HL-60 (cell line): ENCODE data around the gene EDA.
"Not testable (repeated sequence)": the region's sequence is repeated elsewhere in the genome, so short reads cannot be mapped to it uniquely, and the experiment has no call there.

Experiments
- GABPA ChIP-seq: IDR thresholded peaks from 2 replicates; pipeline ENCODE4 v1.6.1; 2012; ENCODE audit warnings: low read depth
- POLR2AphosphoS5 ChIP-seq: IDR thresholded peaks from 2 replicates; pipeline ENCODE4 v1.6.1; 2012; ENCODE audit warnings: low read depth
- SPI1 ChIP-seq: IDR thresholded peaks from 2 replicates; pipeline ENCODE4 v1.6.1; 2012; ENCODE audit warnings: low read depth, mild to moderate bottlenecking, borderline replicate concordance
- TF ChIP-seq, protein P1 (sequence below): IDR thresholded peaks from one replicate; pipeline ENCODE4 v1.5.1; 2011; ENCODE audit warnings: low read length, control low read depth, inconsistent platforms; ENCODE audit not compliant: insufficient read depth
- TF ChIP-seq, protein P2 (sequence below): IDR thresholded peaks from 2 replicates; pipeline ENCODE4 v1.6.1; 2012; ENCODE audit warnings: low read depth; ENCODE audit not compliant: insufficient replicate concordance

DNA sequence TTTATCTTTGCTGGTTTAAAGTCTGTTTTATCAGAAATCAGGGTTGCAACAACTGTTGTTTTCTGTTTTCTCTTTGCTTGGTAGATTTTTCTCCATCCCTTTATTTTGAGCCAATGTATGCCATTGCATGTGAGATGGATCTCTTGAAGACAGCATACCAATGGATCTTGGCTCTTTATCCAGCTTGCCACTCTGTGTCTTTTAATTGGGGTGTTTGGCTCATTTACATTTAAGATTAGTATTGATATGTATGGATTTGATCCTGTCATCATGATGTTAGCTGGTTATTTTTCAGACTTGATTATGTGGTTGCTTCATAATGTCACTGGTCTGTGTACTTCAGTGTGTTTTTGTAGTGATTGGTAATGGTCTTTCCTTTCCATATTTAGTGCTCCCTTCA is 244.1 kb downstream of the EDA start:
- TF ChIP-seq, protein P1, sequence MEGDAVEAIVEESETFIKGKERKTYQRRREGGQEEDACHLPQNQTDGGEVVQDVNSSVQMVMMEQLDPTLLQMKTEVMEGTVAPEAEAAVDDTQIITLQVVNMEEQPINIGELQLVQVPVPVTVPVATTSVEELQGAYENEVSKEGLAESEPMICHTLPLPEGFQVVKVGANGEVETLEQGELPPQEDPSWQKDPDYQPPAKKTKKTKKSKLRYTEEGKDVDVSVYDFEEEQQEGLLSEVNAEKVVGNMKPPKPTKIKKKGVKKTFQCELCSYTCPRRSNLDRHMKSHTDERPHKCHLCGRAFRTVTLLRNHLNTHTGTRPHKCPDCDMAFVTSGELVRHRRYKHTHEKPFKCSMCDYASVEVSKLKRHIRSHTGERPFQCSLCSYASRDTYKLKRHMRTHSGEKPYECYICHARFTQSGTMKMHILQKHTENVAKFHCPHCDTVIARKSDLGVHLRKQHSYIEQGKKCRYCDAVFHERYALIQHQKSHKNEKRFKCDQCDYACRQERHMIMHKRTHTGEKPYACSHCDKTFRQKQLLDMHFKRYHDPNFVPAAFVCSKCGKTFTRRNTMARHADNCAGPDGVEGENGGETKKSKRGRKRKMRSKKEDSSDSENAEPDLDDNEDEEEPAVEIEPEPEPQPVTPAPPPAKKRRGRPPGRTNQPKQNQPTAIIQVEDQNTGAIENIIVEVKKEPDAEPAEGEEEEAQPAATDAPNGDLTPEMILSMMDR = not testable (repeated sequence)
- TF ChIP-seq, protein P2, sequence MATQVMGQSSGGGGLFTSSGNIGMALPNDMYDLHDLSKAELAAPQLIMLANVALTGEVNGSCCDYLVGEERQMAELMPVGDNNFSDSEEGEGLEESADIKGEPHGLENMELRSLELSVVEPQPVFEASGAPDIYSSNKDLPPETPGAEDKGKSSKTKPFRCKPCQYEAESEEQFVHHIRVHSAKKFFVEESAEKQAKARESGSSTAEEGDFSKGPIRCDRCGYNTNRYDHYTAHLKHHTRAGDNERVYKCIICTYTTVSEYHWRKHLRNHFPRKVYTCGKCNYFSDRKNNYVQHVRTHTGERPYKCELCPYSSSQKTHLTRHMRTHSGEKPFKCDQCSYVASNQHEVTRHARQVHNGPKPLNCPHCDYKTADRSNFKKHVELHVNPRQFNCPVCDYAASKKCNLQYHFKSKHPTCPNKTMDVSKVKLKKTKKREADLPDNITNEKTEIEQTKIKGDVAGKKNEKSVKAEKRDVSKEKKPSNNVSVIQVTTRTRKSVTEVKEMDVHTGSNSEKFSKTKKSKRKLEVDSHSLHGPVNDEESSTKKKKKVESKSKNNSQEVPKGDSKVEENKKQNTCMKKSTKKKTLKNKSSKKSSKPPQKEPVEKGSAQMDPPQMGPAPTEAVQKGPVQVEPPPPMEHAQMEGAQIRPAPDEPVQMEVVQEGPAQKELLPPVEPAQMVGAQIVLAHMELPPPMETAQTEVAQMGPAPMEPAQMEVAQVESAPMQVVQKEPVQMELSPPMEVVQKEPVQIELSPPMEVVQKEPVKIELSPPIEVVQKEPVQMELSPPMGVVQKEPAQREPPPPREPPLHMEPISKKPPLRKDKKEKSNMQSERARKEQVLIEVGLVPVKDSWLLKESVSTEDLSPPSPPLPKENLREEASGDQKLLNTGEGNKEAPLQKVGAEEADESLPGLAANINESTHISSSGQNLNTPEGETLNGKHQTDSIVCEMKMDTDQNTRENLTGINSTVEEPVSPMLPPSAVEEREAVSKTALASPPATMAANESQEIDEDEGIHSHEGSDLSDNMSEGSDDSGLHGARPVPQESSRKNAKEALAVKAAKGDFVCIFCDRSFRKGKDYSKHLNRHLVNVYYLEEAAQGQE = not testable (repeated sequence)
- TF ChIP-seq POLR2AphosphoS5, SPI1, GABPA: not testable (repeated sequence)
